DOHH2 (cell line): ENCODE results near the gene CDC42SE2.

ENCODE experiments used
- H3F3A ChIP-seq: fragments of 200-600 bp; sonication (generic), shearing (Covaris generic); 2 replicates; pipeline ENCODE4 v1.6.0; 2016; ENCODE audit warnings: antibody characterized with exemption, mild to moderate bottlenecking; ENCODE audit not compliant: control insufficient read depth, insufficient read depth
- H3K27ac ChIP-seq: fragments of 200-600 bp; sonication (generic); 2 replicates; pipeline ENCODE4 v1.5.1; 2014; ENCODE audit warnings: low read depth, mild to moderate bottlenecking, low read length, moderate library complexity
- H3K27me3 ChIP-seq: fragments of 200-600 bp; sonication (generic); 2 replicates; pipeline ENCODE4 v1.6.1; 2014; ENCODE audit warnings: mild to moderate bottlenecking, low read length, mixed read lengths; ENCODE audit not compliant: control insufficient read depth
- H3K36me3 ChIP-seq: fragments of 200-600 bp; sonication (generic); 2 replicates; pipeline ENCODE4 v1.6.1; 2014; ENCODE audit warnings: mild to moderate bottlenecking, low read length, moderate library complexity, mixed read lengths; ENCODE audit not compliant: control insufficient read depth
- H3K4me1 ChIP-seq: fragments of 200-600 bp; sonication (generic); 2 replicates; pipeline ENCODE4 v1.6.1; 2014; ENCODE audit warnings: mild to moderate bottlenecking, low read length, mixed read lengths; ENCODE audit not compliant: control insufficient read depth
- H3K4me2 ChIP-seq: fragments of 200-600 bp; sonication (generic); 2 replicates; pipeline ENCODE4 v1.6.0; 2014; ENCODE audit warnings: mild to moderate bottlenecking, low read length, moderate library complexity
- H3K4me3 ChIP-seq: fragments of 200-600 bp; sonication (generic); 2 replicates; pipeline ENCODE4 v1.5.1; 2014; ENCODE audit warnings: mild to moderate bottlenecking, low read length, mixed read lengths
- H3K79me2 ChIP-seq: fragments of 200-600 bp; sonication (generic); 2 replicates; pipeline ENCODE4 v1.6.1; 2014; ENCODE audit warnings: mild to moderate bottlenecking, low read length, mixed read lengths; ENCODE audit not compliant: control insufficient read depth
- H3K9me2 ChIP-seq: fragments of 200-600 bp; sonication (generic); replicated peaks from 2 replicates; pipeline ENCODE4 v1.6.1; 2014; ENCODE audit warnings: mild to moderate bottlenecking, low read length, mixed read lengths; ENCODE audit not compliant: control insufficient read depth
- H3K9me3 ChIP-seq: fragments of 200-600 bp; sonication (generic); 2 replicates; pipeline ENCODE4 v1.6.1; 2014; ENCODE audit warnings: antibody characterized with exemption, low read length, mixed read lengths; ENCODE audit not compliant: control insufficient read depth, insufficient read depth
- H4K20me1 ChIP-seq: fragments of 200-600 bp; sonication (generic); 2 replicates; pipeline ENCODE4 v1.6.0; 2014; ENCODE audit warnings: low read depth, mild to moderate bottlenecking, antibody characterized with exemption, low read length, moderate library complexity; ENCODE audit not compliant: control insufficient read depth, insufficient read depth
- EZH2phosphoT487 ChIP-seq: fragments of 200-600 bp; sonication (generic); IDR thresholded peaks from 2 replicates; pipeline ENCODE4 v1.6.1; 2017; ENCODE audit warnings: borderline replicate concordance, mild to moderate bottlenecking, antibody characterized with exemption, low read length, moderate library complexity, mixed read lengths
- TF ChIP-seq, protein P1 (sequence below): fragments of 200-600 bp; sonication (generic); IDR thresholded peaks from one replicate; pipeline ENCODE4 v1.5.1; 2014; ENCODE audit warnings: antibody characterized with exemption, mild to moderate bottlenecking, low read depth, low read length; ENCODE audit not compliant: poor library complexity, severe bottlenecking

CDC42SE2 gene

DNA sequence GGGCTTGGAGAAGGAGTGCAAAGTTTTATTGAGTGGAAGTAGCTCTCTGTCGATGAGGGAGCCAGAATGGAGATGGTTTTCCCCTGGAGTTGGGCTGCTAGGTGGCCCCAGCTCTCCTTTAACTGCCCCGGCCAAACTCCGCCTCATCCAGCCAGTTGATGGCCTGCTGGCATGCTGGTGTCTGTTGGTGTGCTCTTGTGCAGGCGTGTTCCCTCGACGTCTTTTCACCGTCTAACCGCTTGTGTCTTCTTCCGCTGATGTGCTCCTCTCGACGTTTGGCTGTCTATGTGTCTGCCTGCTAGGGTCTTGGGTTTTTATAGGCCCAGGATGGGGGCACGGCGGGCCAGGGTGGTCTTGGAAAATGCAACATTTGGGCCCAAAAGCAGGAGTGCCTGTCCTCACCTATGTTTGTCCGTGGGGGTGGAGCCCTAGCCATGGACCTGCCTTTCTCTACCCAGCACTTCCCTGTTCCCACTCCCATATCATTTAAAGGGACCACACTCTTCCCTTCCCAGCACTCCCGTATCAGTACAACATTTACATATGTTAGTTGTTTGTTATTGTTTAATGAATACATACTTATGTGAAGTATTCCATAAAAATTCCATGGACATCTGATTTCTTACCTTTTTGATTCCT is 97.9 kb downstream of the CDC42SE2 start:
- Histone ChIP-seq H3K4me2 (no peak overlapping the region), H4K20me1 (peaks cover 3% of the 10 kb centered on the region; the same call in 1 of the 2 replicates), H3K9me2 (no peaks in the 10 kb centered on the region), H3K79me2 (peaks cover 41% of the 10 kb centered on the region), H3K27me3 (no peaks in the 10 kb centered on the region), H3F3A (peaks cover 4% of the 10 kb centered on the region; the same call in 1 of the 2 replicates), H3K4me1 (peaks cover 5% of the 10 kb centered on the region; the same call in 1 of the 2 replicates), H3K4me3 (no peak overlapping the region), H3K36me3 (peaks cover 12% of the 10 kb centered on the region), H3K27ac (no peak overlapping the region), H3K9me3 (no peaks in the 10 kb centered on the region)
- TF ChIP-seq, protein P1, sequence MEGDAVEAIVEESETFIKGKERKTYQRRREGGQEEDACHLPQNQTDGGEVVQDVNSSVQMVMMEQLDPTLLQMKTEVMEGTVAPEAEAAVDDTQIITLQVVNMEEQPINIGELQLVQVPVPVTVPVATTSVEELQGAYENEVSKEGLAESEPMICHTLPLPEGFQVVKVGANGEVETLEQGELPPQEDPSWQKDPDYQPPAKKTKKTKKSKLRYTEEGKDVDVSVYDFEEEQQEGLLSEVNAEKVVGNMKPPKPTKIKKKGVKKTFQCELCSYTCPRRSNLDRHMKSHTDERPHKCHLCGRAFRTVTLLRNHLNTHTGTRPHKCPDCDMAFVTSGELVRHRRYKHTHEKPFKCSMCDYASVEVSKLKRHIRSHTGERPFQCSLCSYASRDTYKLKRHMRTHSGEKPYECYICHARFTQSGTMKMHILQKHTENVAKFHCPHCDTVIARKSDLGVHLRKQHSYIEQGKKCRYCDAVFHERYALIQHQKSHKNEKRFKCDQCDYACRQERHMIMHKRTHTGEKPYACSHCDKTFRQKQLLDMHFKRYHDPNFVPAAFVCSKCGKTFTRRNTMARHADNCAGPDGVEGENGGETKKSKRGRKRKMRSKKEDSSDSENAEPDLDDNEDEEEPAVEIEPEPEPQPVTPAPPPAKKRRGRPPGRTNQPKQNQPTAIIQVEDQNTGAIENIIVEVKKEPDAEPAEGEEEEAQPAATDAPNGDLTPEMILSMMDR = no peak
- TF ChIP-seq EZH2phosphoT487 = no peak

DNA sequence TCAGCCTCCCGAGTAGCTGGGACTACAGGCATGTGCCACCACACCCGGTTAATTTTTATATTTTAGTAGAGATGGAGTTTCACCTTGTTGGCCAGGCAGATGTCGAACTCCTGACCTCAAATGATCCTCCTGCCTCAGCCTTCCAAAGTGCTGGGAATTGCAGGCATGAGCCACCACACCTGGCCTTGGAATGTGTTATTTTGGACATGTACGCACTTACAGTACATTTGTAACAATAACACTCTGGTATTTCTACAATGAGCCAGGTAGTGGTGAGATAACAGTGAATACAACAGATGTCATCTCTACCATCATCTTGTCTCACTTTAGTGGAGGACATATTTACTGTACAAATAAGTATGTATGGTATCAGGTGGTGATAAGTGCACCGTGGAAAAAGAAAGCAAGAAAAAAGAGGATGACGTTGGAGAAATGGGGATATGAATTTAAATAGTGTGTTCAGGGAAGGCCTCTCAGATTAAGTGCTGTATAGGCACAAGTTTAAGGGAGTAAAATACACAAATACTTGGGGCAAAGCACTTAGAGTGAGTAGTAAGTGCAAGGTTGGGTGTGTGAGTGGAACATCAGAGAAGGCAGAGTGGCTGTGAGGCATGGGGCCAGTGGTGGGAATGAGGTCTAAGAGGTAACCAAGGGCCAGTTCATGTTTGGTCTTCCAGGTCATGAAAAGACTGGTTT is 100.1 kb downstream of the CDC42SE2 start:
- no peaks in the 10 kb centered on the region for H3K9me2 ChIP-seq
- H3F3A ChIP-seq = peaks cover 4% of the 10 kb centered on the region; the same call in 1 of the 2 replicates
- no peak overlapping the region for H3K4me3 ChIP-seq
- no peak overlapping the region for H3K4me2 ChIP-seq
- H3K9me3 ChIP-seq = no peaks in the 10 kb centered on the region
- peaks cover 9% of the 10 kb centered on the region for H3K36me3 ChIP-seq
- H3K79me2 ChIP-seq = peaks cover 40% of the 10 kb centered on the region
- no peaks in the 10 kb centered on the region for H3K27me3 ChIP-seq
- H3K4me1 ChIP-seq = no peaks in the 10 kb centered on the region
- no peak for TF ChIP-seq EZH2phosphoT487
- TF ChIP-seq, protein P1 = no peak
- H4K20me1 ChIP-seq = no peaks in the 10 kb centered on the region
- no peak overlapping the region for H3K27ac ChIP-seq

DNA sequence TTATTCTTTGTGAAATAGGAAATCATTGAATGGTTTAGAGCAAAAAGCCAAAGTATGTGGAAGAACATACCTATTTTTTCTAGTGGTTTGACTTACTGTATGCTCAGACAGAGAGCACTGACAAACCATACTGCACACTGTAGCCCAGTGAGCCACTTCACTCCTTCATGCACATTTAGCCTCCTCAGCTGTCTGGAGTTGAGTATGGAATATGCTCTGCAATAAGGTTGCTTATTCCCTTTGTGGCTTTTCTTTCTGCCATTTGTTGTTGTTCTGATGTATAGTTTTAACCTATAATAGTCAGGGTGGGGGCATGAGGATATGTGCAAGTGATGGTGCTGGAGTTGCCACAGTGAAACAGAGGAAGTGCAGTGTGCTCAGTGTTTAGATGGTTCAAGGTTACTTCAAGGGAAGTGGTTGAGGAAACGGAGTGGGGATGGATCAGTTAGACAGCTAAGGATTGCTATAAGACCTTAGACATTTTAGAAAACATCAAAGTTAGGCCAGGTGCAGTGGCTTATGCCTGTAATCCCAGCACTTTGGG is 100.7 kb downstream of the CDC42SE2 start:
- Histone ChIP-seq H3K4me2 (no peak overlapping the region), H4K20me1 (no peaks in the 10 kb centered on the region), H3K36me3 (peaks cover 4% of the 10 kb centered on the region), H3K27me3 (no peaks in the 10 kb centered on the region), H3K4me1 (no peaks in the 10 kb centered on the region), H3K27ac (no peak overlapping the region), H3F3A (no peaks in the 10 kb centered on the region; the same call in 1 of the 2 replicates), H3K9me2 (no peaks in the 10 kb centered on the region), H3K79me2 (peaks cover 45% of the 10 kb centered on the region), H3K4me3 (no peak overlapping the region), H3K9me3 (no peaks in the 10 kb centered on the region)
- no peak for TF ChIP-seq EZH2phosphoT487
- TF ChIP-seq, protein P1 = no peak
